ENCODE results near the gene PRORP. TPM values are rescaled to one million over a fixed set of nuclear protein-coding genes. Genes with fewer than 3 reads are reported as not detected.

PRORP gene
- total RNA-seq, 4 donors from 2014 or later: 29.2 to 52.0 (median 36.9) TPM

DNA sequence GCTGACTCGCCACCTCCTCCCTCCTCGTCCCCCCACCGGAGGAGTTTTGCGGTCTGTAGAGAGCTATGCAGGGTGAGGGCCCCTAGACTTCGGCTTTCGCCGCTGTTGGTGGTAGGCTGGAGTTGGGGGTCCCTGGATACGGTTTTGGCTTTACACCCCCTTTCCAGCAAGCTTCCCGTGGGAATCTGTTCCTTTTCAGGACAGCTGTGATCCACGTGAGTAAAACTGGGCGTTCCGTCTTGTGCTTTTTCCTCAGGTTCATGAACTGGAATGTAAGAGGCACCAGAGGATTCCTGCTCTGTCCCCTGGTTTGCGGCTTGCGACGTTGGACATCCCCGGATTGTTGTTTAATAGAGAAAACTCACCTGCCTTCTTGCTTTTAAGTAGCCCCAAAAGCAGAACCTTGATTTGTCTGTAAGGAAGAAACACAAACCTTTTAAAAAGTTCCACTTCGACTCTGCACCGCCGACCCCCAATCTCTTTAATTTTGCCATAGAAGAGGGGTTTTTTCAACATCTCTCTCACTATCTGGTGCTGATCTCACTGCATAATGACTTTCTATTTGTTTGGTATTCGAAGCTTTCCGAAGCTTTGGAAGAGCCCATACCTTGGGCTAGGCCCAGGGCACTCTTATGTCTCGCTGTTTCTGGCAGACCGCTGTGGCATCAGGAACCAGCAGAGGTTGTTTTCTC is 490 bp downstream of the PRORP start:
- Histone ChIP-seq H3K27me3 (no peaks in the 10 kb centered on the region), H3K4me1 (peaks cover 0 to 16% (median 5%) of the 10 kb centered on the region in 4 donors), H3K4me3 (peak overlapping the region; percentile 62 to 82 (median 72)), H3K9me3 (no peaks in the 10 kb centered on the region), H3K36me3 (no peaks in the 10 kb centered on the region), H3K27ac (peak overlapping the region; percentile 85 to 99 (median 95))
- no peak for TF ChIP-seq CTCF (IDR thresholded peaks at IDR 0.05)
- no peak for TF ChIP-seq POLR2A (IDR thresholded peaks at IDR 0.05)
- no peak for DNase-seq

GRCh38 chr14:35123388-35123703 is 994 bp downstream of the PRORP start:
- TF ChIP-seq CTCF (IDR thresholded peaks at IDR 0.05): no peak
- no peak for TF ChIP-seq POLR2A (IDR thresholded peaks at IDR 0.05)
- peak overlapping the region; percentile 85 to 99 (median 95) for H3K27ac ChIP-seq
- H3K27me3 ChIP-seq: no peaks in the 10 kb centered on the region
- no peaks in the 10 kb centered on the region for H3K36me3 ChIP-seq
- peak overlapping the region in 3 of 4 donors; percentile 62 to 81 (median 62) for H3K4me3 ChIP-seq
- no peak for DNase-seq
- peaks cover 0 to 16% (median 5%) of the 10 kb centered on the region in 4 donors for H3K4me1 ChIP-seq
- H3K9me3 ChIP-seq: no peaks in the 10 kb centered on the region

GRCh38 chr14:35124127-35124526 is 1.8 kb downstream of the PRORP start:
- DNase-seq: no peak
- no peak overlapping the region for H3K27ac ChIP-seq
- TF ChIP-seq POLR2A (IDR thresholded peaks at IDR 0.05) (no peak), CTCF (IDR thresholded peaks at IDR 0.05) (no peak)
- no peaks in the 10 kb centered on the region for H3K9me3 ChIP-seq
- no peaks in the 10 kb centered on the region for H3K36me3 ChIP-seq
- H3K27me3 ChIP-seq: no peaks in the 10 kb centered on the region
- H3K4me1 ChIP-seq: peaks cover 0 to 16% (median 5%) of the 10 kb centered on the region in 4 donors
- peak overlapping the region in 1 of 4 donors; percentile 81 for H3K4me3 ChIP-seq

DNA sequence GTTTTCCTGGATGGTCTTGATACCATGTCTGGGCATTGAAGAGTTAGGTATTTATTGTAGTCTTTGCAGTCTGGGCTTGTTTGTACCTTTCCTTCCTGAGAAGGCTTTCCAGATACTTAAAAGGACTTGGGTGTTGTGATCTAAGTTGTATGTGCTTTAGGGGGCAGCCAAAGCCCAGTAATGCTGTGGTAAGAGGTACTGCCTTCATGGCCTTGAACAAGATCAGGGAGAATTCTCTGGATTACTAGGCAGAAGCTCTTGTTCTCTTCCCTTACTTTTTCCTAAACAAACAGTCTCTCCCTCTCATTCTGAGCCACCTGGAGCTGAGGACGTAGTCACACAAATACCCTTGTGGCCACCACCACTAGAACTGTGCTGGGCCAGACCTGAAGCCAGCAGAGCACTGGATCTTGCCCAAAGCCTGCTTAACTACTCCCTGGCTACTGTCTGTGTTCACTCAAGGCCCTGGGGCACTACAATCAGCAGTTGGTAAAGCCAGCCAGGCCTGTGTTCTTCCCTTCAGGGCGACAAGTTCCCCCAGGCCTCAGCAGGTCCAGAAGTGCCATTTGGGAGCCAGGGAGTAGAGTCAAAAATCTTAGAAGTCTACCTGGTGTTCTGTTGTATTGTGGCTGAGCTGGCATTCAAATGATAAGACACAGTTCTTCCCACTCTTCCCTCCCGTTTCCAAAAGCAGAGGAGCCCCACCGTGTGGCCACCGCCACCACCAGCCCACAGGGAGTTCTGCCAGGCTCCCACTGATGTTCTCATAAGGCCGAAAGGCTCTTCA is 11.4 kb downstream of the PRORP start:
- Histone ChIP-seq H3K36me3 (peaks cover 0 to 20% (median 0%) of the 10 kb centered on the region in 3 donors), H3K9me3 (no peaks in the 10 kb centered on the region), H3K4me3 (no peak overlapping the region), H3K27me3 (no peaks in the 10 kb centered on the region), H3K27ac (no peak overlapping the region), H3K4me1 (no peaks in the 10 kb centered on the region)
- no peak for TF ChIP-seq POLR2A (IDR thresholded peaks at IDR 0.05)
- no peak for TF ChIP-seq CTCF (IDR thresholded peaks at IDR 0.05)
- DNase-seq: no peak

DNA sequence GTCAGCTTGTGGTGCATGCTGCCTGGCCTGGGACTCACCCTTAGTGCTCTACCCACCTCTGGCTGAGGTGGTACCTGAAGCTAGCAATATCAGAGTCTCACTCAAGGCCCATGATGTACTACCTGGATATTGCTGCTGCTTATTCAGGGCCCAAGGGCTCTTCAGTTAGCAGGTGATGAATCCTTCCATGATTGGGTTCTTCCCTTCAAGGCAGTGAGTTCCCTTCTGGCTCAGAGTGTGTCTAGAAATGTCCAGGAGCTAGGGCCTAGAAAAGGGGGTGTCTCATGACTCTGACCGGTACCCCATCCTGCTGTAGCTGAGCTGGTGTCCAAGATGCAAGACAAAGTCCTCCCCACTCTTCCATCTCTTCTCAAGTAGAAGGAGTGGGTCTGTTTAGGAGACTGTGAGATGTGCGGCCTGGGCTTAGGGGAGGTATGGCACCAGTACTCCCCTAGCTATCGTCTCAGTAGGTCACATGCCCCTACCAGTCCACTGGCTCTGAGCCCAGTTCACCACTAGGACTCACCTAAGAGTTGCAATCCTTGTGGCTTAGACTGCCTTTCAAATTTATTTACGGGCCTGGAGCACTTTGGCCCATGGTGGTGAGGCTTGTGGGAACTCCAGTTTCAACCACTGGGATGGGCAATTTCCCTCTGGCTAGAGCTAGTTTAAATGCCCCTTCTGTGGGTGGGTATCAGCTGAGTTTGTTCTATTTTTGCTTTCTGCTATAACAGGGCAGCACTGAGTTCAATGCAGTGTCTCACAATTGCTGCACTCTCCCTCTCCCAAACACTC is 12.2 kb downstream of the PRORP start:
- Histone ChIP-seq H3K9me3 (no peaks in the 10 kb centered on the region), H3K4me1 (no peaks in the 10 kb centered on the region), H3K36me3 (peaks cover 0 to 20% (median 0%) of the 10 kb centered on the region in 3 donors), H3K27ac (no peak overlapping the region), H3K4me3 (no peak overlapping the region), H3K27me3 (no peaks in the 10 kb centered on the region)
- DNase-seq: no peak
- no peak for TF ChIP-seq POLR2A (IDR thresholded peaks at IDR 0.05)
- TF ChIP-seq CTCF (IDR thresholded peaks at IDR 0.05): no peak
